ENCODE data around the gene PRKAG1.

GRCh38 chr12:49043856-49044258 is 25.3 kb upstream of the PRKAG1 start:
- no peak for TF ChIP-seq TAF1 (IDR thresholded peaks at IDR 0.05; ENCODE audit: borderline replicate concordance, low read depth, low read length)
- no peak for TF ChIP-seq POLR2A (IDR thresholded peaks at IDR 0.05; ENCODE audit: low read depth, low read length)

Data from GM12892 (cell line).